ENCODE results near the gene ACVR2A. TPM values are rescaled to one million over a fixed set of nuclear protein-coding genes. Genes with fewer than 3 reads are reported as not detected.

ACVR2A gene
- total RNA-seq, 1 experiment from 2014 or later = 5.0 TPM

DNA sequence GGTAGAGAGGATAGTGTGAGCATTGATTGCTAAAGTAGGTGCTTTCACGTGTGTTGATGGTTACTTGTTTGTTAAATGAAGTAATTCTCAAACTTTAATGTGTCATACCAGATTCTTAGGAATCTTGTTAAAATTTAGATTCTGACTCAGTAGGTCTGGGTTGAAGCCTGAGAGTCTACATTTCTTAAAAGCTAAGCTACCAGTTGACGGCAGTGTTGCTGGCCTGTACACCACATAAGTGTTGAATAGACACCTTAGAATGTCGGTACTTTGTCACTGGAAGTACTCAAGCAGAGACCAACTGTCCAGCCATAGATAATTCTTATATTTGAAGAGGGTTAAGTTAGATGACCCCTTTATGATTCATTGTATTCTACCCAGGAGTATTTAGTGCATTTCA lies 79.8 kb downstream of the ACVR2A start:
- no peak for DNase-seq (ENCODE audit: low read depth)

DNA sequence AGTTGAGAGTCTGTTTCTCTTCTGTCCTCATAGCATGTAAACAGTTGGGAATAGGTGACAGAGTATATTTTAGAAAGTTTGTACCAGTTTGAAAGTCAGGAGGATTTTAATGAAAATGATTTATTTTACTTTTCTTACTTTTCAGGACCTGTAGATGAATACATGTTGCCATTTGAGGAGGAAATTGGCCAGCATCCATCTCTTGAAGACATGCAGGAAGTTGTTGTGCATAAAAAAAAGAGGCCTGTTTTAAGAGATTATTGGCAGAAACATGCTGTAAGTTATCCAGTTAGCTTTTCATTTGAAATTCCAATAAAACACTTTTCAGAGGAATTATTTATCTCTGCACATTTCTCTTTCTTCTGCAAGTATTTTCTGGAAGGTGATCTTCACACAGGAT lies 81.1 kb downstream of the ACVR2A start:
- DNase-seq (ENCODE audit: low read depth) = no peak

DNA sequence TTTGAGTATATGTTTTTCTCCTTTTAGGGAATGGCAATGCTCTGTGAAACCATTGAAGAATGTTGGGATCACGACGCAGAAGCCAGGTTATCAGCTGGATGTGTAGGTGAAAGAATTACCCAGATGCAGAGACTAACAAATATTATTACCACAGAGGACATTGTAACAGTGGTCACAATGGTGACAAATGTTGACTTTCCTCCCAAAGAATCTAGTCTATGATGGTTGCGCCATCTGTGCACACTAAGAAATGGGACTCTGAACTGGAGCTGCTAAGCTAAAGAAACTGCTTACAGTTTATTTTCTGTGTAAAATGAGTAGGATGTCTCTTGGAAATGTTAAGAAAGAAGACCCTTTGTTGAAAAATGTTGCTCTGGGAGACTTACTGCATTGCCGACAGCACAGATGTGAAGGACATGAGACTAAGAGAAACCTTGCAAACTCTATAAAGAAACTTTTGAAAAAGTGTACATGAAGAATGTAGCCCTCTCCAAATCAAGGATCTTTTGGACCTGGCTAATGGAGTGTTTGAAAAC lies 82.3 kb downstream of the ACVR2A start:
- DNase-seq (ENCODE audit: low read depth) = no peak

DNA sequence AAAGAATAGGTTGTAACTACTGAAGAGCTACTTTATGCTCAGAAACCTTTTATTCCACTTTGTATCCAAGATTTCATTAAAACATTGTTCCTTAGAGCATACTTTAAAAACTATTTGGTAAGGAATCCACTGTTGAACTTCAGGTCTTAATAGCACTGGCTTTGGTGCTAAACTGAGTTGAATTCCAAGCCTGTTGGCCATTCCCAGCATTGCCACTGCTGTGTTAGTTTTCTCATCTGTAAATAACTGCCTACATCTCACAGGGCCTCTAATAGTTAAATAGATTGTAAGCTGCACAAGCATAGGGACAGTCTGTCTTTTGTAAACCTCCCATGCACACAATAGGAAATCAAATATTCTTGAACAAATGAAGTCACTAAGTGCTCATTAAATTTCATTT lies 89.1 kb downstream of the ACVR2A start:
- DNase-seq (ENCODE audit: low read depth) = no peak

DNA sequence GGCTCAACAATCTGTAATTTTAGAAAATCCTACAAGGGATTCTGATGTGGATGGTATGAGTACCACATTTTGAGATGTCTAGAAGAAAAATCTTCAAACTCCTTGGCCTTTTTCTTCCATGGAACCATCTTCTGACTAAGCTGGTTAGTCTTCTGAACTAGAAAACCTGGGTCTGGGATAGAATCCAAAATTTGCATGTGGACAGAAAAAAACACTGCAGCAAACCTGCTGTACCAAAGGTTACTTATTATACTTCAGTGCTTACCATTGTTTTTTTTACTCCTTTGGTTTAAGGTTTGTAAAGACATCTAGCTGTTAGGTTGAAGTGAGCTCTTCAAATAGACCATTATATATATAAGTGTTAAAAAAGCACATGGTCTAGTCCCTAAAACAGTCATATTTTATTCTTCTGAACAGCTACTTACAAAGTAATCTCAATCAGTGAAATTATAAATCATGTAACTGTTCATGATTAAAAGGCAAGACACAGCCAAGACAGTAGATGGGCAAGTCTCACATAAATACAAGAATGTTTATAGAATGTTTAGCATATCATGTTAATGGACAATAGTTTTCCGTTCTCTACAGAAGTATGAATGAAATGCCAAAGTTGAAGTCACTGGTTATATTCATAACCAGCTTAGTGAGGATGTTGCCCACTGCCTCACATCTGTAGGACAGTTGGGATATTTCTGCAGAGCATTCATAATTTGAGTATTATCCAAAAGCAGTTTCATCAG lies 90.2 kb downstream of the ACVR2A start:
- no peak for DNase-seq (ENCODE audit: low read depth)

DNA sequence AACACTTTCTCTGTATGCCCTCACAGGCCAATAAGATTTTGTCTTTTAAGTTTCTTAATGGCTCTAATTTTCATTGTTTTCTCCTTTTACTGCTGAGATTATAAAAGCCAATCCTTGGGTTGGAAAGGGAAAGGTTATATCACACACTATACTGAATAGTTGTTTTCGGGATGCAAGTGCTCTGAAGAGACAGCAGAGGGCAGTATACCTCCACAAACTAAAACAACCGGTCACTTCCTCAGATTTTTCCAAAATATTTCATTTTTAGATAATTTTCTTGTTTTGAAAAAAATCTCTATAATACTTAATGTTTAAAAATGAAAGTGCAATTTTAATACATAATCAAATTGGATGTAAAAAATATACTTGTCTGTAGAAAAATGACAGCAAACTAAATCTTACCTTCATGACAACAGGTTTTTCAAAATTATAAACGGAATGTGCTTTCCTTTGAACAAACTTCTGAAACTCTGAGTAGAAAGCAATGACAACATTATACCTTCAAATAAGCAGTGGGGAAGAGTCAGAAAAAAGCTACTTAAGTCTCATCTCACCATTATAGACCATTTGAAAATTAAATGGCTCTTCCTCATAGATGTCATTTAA lies 93.0 kb downstream of the ACVR2A start:
- DNase-seq (ENCODE audit: low read depth) = peak; percentile 20

DNA sequence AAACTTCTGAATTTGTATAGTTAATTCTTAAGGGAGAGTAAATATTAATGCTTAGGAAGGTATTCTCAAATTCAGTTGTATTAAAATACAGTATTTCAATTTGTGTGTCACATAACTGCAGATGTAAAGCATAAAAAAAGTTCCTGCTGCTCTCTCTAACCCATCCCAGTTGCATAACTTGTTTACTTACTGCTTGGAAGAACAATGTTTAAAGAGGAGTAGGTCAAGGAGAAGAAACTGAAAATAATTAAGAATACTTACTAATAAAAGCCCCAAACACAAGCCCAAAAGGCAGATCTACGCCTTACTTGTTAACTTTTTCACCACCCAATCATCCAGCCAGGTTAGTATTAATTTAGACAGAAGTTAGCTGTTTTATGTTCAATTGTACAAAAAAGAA lies 94.5 kb downstream of the ACVR2A start:
- DNase-seq (ENCODE audit: low read depth) = no peak

DNA sequence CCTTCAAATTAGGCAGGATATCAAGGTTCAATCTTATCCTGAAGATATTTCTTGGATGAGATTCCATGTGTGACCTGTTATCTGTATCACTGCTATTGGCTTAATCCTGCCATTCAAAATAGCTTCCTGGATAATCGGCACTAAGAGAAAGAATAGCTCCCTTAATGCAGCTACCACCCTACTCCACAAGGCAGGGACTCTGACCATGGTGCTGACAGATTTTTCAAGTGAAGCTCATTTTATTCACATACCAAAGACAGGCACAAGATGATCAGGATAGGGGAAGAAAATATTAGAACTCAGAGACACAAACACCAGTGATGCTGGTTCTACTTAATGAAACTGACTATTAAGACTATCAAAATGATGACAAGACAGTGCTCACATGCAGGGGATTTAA lies 100.8 kb downstream of the ACVR2A start:
- DNase-seq (ENCODE audit: low read depth) = no peak

DNA sequence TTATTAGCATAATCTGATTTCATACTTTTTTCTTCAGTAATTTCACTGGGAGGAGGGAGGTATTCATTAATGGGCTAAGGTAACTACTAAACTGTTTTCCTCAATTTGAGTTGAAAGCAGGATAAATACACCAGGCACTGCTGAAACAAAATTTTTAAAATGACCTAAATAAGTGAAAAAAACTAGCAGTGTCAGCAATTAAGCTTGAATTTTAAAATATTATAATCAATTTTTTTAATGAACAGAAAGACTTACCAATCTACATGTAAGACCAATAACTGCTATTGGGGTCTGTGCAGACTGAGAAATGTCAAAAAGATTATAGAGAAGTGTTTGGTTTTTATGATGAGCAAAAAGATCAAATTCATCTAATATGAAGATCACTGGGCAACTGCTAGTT lies 107.3 kb downstream of the ACVR2A start:
- DNase-seq (ENCODE audit: low read depth) = no peak

DNA sequence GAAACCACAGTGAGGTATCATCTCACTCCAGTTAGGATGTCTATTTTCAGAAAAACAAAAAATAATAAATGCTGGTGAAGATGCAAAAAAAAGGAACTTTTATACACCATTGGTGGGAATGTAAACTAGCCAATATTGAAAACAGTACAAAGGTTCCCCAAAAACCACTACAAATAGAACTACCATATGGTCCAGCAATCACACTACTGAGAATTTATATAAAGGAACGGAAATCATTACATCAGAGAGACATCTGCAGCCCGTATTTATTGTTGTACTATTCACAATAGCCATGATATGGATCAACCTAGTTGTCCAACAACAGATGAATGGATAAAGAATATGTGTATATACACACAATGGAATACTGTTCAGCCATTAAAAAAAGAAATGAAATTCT lies 123.7 kb downstream of the ACVR2A start:
- no peak for DNase-seq (ENCODE audit: low read depth)

DNA sequence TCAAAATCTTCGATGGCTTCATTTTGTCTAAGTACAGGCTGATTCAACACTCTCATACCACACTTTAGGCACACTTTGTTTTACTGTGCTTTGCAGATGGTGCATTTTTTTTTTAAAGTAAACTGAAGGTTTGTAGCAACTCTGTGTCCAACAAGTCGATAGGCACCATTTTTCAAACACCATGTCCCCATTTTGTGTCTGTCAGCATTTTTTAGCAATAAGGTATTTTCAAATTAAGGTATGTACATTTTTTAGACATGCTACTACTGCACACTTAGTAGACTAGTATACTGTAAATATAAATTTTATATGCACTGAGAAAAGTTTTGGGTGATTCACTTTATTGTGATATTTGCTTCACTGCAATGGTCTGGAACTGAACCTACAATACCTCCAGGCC lies 131.3 kb downstream of the ACVR2A start:
- no peak for DNase-seq (ENCODE audit: low read depth)

DNA sequence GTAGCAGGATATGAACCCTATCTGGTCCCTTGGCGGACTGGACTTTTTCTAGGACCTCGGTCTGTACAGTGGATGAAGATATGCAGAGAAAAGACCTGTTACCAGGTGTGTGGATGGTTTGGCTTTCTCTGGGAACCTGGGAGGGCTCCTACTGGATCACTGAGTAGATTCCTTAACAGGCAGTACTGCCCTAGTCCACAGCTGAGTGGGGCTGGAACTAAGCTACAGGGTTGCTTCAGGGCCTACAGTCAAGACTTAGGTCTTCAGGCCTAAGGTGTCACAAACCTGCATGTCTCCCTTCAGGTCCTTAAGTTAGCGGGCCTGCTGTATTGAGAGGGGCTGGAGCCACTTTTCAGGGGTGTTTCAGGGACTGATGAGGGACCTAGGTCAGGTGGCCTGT lies 132.8 kb downstream of the ACVR2A start:
- no peak for DNase-seq (ENCODE audit: low read depth)

Other genes with a start within 250 kb of the ACVR2A start
- gene ORC4, start 175.7 kb downstream of the ACVR2A start, total RNA-seq (2014; rRNA removed; shearing (Covaris generic)) = 94.6 and 97.2 TPM in 2 replicates
- 6.1 and 11.4 TPM in 2 replicates for gene MBD5, start 176.1 kb downstream of the ACVR2A start, total RNA-seq (2014; rRNA removed; shearing (Covaris generic))

Measured in M059J (cell line).